Measurements from ENCODE around the gene MIB2. TPM values are rescaled to one million over a fixed set of nuclear protein-coding genes. Genes with fewer than 3 reads are reported as not detected.
"Not testable (repeated sequence)": the region's sequence is repeated elsewhere in the genome, so short reads cannot be mapped to it uniquely, and the experiment has no call there.

Gene MIB2
- total RNA-seq, 1 donor from 2014 or later = 32.7 TPM

GRCh38 chr1:1666526-1666925 is 51.2 kb downstream of the MIB2 start:
- DNase-seq (ENCODE audit: low spot score) = no peak
- Mint-ChIP-seq H3K36me3 (ENCODE audit: low read depth) (peaks cover 16% of the 10 kb centered on the region), H3K9me3 (no peaks in the 10 kb centered on the region), H3K4me1 (ENCODE audit: low read depth) (peaks cover 2% of the 10 kb centered on the region), H3K4me3 (ENCODE audit: low read depth) (no peak overlapping the region), H3K27ac (no peak overlapping the region), H3K27me3 (ENCODE audit: low read depth) (no peaks in the 10 kb centered on the region)
- intact Hi-C loops (cut with micrococcal nuclease) = no loop called here

DNA sequence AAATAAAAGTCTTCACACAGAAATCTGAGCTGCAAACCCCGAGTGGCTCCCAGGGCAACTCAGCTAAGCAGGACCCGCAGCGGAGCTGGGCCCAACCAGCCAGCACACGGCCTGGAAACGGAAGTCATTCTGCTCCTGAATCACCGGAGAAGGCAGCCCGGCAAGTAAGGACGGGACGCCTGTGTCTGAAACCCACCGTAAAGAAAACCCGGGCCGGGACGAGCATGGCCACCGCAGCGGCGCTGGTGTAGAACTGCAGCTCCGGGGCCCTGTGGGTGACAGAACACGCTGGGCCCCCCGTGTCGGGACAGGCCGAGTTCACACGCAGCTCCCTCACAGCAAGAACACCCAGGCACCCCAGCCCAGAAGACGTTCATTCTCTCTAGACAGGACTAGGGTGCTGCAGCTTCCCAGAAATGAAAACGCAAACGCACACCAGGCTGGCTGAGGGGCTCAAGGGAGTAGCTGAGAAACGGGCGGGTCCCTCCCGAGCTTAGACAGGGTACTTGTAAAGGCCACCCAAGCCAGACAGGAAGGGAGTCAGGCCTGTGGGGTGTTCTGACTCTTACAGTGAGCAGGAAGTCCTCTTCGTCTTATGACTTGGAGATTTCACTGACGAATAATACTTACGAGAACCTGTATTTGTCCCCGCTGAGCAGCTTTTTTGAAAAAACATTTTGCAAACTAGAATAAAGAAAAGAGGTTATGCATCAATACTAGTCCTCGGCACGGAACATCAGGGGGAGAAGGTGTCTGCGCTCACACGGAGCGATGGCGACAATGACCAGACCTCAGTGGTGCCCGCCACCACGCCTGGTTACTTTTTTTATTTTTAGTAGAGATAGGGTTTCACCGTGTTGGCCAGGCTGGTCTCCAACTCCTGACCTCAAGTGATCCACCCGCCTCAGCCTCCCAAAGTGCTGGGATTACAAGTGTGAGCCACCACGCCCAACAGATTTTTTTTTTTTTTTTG is 54.5 kb downstream of the MIB2 start:
- Mint-ChIP-seq H3K27me3 (ENCODE audit: low read depth) (no peaks in the 10 kb centered on the region), H3K9me3 (no peaks in the 10 kb centered on the region), H3K27ac (no peak overlapping the region), H3K4me3 (ENCODE audit: low read depth) (no peak overlapping the region), H3K4me1 (ENCODE audit: low read depth) (peaks cover 2% of the 10 kb centered on the region), H3K36me3 (ENCODE audit: low read depth) (peaks cover 16% of the 10 kb centered on the region)
- no peak for DNase-seq (ENCODE audit: low spot score)
- intact Hi-C loops (cut with micrococcal nuclease) = no loop called here

GRCh38 chr1:1670866-1671265 is 55.6 kb downstream of the MIB2 start:
- H3K4me3 Mint-ChIP-seq (ENCODE audit: low read depth) = no peak overlapping the region
- peaks cover 16% of the 10 kb centered on the region for H3K36me3 Mint-ChIP-seq (ENCODE audit: low read depth)
- no peak for DNase-seq (ENCODE audit: low spot score)
- H3K9me3 Mint-ChIP-seq = no peaks in the 10 kb centered on the region
- intact Hi-C loops (cut with micrococcal nuclease) = no loop called here
- no peak overlapping the region for H3K27ac Mint-ChIP-seq
- no peaks in the 10 kb centered on the region for H3K27me3 Mint-ChIP-seq (ENCODE audit: low read depth)
- peaks cover 2% of the 10 kb centered on the region for H3K4me1 Mint-ChIP-seq (ENCODE audit: low read depth)

DNA sequence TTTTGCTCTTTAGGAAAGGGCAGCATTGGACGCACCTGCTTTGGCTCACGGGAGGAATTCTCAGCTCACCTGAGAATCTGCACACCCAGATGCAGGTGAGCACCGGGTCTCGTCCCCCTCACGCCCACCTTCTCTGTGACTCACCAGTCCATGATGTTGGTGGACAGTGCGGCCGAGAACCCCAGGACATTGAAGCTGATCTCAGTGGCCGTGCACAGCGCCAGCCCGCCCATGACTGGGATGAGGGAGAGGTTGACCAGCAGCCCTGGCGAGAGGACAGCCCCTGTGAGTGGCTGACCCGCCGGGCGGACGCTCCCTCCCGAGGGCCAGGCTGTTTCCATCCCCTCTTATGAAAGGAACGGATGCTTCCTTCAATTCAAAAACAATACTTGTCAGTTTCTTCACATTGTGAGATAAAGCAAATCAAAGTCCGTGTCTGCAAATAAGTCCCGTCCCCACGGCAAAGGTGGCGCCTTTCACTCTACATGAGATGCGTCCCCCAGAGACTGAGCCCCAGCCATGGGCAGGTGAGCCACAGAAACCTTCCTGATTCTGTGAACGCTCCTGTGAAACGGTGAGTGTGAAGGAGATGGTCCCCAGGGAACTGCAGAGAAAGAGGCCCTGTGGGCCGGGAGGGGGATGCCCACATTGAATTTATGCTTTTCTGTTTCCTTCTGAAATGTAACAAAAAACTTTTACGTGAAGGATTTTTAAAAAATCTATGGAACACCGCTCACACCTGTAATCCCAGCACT is 56.2 kb downstream of the MIB2 start:
- Mint-ChIP-seq H3K27me3 (ENCODE audit: low read depth) (no peaks in the 10 kb centered on the region), H3K4me1 (ENCODE audit: low read depth) (peaks cover 2% of the 10 kb centered on the region), H3K9me3 (no peaks in the 10 kb centered on the region), H3K4me3 (ENCODE audit: low read depth) (no peak overlapping the region), H3K36me3 (ENCODE audit: low read depth) (peaks cover 16% of the 10 kb centered on the region), H3K27ac (no peak overlapping the region)
- DNase-seq (ENCODE audit: low spot score) = no peak
- intact Hi-C loops (cut with micrococcal nuclease) = no loop called here

GRCh38 chr1:1672181-1672965 is 57.1 kb downstream of the MIB2 start:
- H3K4me3 Mint-ChIP-seq (ENCODE audit: low read depth) = no peak overlapping the region
- peaks cover 15% of the 10 kb centered on the region for H3K36me3 Mint-ChIP-seq (ENCODE audit: low read depth)
- H3K4me1 Mint-ChIP-seq (ENCODE audit: low read depth) = peaks cover 4% of the 10 kb centered on the region
- no peak for DNase-seq (ENCODE audit: low spot score)
- intact Hi-C loops (cut with micrococcal nuclease) = no loop called here
- no peak overlapping the region for H3K27ac Mint-ChIP-seq
- H3K27me3 Mint-ChIP-seq (ENCODE audit: low read depth) = no peaks in the 10 kb centered on the region
- H3K9me3 Mint-ChIP-seq = no peaks in the 10 kb centered on the region

GRCh38 chr1:1674806-1675205 is 59.5 kb downstream of the MIB2 start:
- intact Hi-C loops (cut with micrococcal nuclease); H3K27ac Mint-ChIP-seq; H3K27me3 Mint-ChIP-seq (ENCODE audit: low read depth); DNase-seq (ENCODE audit: low spot score); H3K9me3 Mint-ChIP-seq; H3K4me3 Mint-ChIP-seq (ENCODE audit: low read depth): not testable (repeated sequence)
- peaks cover 15% of the 10 kb centered on the region for H3K36me3 Mint-ChIP-seq (ENCODE audit: low read depth)
- H3K4me1 Mint-ChIP-seq (ENCODE audit: low read depth) = peaks cover 20% of the 10 kb centered on the region

GRCh38 chr1:1675218-1675617 is 59.9 kb downstream of the MIB2 start:
- H3K9me3 Mint-ChIP-seq; H3K27ac Mint-ChIP-seq; DNase-seq (ENCODE audit: low spot score); H3K27me3 Mint-ChIP-seq (ENCODE audit: low read depth); intact Hi-C loops (cut with micrococcal nuclease); H3K4me3 Mint-ChIP-seq (ENCODE audit: low read depth): not testable (repeated sequence)
- Mint-ChIP-seq H3K36me3 (ENCODE audit: low read depth) (peaks cover 13% of the 10 kb centered on the region), H3K4me1 (ENCODE audit: low read depth) (peaks cover 20% of the 10 kb centered on the region)

GRCh38 chr1:1676087-1676486 is 60.8 kb downstream of the MIB2 start:
- intact Hi-C loops (cut with micrococcal nuclease); DNase-seq (ENCODE audit: low spot score); H3K4me3 Mint-ChIP-seq (ENCODE audit: low read depth); H3K27me3 Mint-ChIP-seq (ENCODE audit: low read depth); H3K9me3 Mint-ChIP-seq; H3K27ac Mint-ChIP-seq: not testable (repeated sequence)
- H3K4me1 Mint-ChIP-seq (ENCODE audit: low read depth) = peaks cover 20% of the 10 kb centered on the region
- H3K36me3 Mint-ChIP-seq (ENCODE audit: low read depth) = peaks cover 12% of the 10 kb centered on the region

- H3K4me1 Mint-ChIP-seq (ENCODE audit: low read depth) = peaks cover 20% of the 10 kb centered on the region
- peak overlapping the region; percentile 90 for H3K27ac Mint-ChIP-seq
- DNase-seq (ENCODE audit: low spot score) = peak; percentile 35
- peaks cover 7% of the 10 kb centered on the region for H3K36me3 Mint-ChIP-seq (ENCODE audit: low read depth)
- H3K27me3 Mint-ChIP-seq (ENCODE audit: low read depth) = no peaks in the 10 kb centered on the region
- intact Hi-C loops (cut with micrococcal nuclease) = no loop called here
- no peaks in the 10 kb centered on the region for H3K9me3 Mint-ChIP-seq
- H3K4me3 Mint-ChIP-seq (ENCODE audit: low read depth) = peak overlapping the region; percentile 69
These were observed 62.6 kb downstream of the MIB2 start for GRCh38 chr1:1677718-1678580.

- Mint-ChIP-seq H3K4me1 (ENCODE audit: low read depth) (peaks cover 20% of the 10 kb centered on the region), H3K36me3 (ENCODE audit: low read depth) (peaks cover 7% of the 10 kb centered on the region), H3K9me3 (no peaks in the 10 kb centered on the region), H3K4me3 (ENCODE audit: low read depth) (peak overlapping the region; percentile 69), H3K27ac (peak overlapping the region; percentile 90), H3K27me3 (ENCODE audit: low read depth) (no peaks in the 10 kb centered on the region)
- DNase-seq (ENCODE audit: low spot score) = peak; percentile 48
- intact Hi-C loops (cut with micrococcal nuclease) = no loop called here
These were observed 63.5 kb downstream of the MIB2 start for GRCh38 chr1:1678581-1679380.

Measured in activated T-helper 2 cell treated with anti-CD3 and anti-CD28 coated beads, Interferon-gamma antibody, Interleukin-2, Interleukin-4, amounts not matched to agents 10 μg/mL and 5 μg/mL and 100 μg/mL, durations not matched to agents 14 hours and 24 hours and 36 hours (primary cell).